ENCODE data around the gene TMEM63C. TPM values are rescaled to one million over a fixed set of nuclear protein-coding genes. Genes with fewer than 3 reads are reported as not detected.

TMEM63C gene
- 0.77 and 1.3 TPM in 2 replicates for total RNA-seq (2014; rRNA removed; shearing (Covaris generic))

DNA sequence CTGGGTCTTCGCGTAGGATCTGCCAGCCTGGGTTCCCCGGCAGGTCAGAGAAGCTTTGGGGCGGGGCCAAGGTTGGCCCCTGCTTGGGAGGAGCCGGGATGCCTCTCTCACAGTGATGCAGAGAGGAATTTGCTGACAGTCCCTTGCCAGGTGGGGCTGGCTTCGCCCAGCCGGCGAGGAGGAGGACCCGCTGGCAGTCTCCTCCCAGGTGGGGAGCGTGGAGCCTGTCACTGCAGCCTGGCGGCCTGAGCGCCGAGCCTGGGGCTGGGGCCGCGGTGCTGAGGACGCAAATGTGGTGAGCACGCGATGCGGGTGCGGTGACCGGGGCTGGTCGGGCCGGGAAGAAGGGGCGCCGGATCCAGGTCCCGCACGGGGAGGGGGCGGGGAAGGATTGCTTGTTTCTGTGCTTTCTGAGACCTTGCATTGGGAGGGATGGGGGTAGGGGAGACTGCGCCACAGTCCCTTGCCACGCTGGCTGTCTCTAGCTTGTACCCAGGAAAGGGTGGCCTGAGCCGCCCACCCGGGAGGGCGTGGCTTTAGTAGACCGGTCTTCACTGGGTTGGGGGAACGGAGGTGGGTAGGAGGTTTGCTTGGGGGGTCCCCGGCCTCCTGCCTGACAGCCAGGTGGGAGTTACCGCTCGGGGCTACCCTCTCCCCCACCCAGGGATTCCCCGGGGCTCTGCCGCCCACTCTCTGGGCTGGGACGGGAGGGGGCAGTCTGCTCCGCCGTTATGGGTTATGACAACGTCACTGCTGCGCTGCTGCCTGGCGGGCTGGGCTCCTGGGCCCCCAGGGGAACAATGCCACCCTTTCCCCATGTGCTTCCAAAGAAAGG lies at the start of gene TMEM63C:
Gene TMEM63C (plus strand): TSS at position 196 of the 835 bp plus-strand sequence. CDS start 37,016 bp downstream, outside the sequence.
- DNase-seq (ENCODE audit: low spot score) = peak; percentile 67

DNA sequence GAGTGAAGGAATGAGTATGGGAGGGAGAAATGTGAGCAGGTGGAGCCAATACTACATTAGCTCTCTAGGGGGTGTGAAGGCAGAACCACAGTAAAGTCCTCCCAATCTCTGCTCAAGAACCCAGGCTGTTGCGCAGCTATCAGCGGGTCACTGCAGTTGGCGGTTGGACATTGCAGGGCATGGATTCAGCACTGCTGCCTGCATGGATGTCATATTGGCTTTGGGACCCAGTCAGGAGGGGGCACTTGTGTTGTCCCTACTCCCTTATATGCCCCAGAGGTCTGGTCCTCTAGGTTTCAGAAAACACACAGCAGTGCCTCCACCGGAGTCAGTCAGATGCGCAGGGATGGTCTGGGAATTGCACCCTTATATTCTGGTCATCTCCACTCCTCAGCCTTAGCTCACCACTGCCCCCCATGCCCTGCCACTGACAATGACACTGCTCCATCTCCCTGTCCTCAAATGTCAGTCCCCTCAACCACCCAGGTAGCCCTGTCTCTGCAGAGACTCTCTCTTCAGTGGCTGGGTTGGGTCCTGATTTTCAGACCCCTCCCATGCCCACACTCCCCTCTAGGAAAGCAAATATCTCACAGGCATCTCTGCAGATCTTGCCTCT lies 49.6 kb upstream of the TMEM63C start:
- DNase-seq (ENCODE audit: low spot score) = no peak

DNA sequence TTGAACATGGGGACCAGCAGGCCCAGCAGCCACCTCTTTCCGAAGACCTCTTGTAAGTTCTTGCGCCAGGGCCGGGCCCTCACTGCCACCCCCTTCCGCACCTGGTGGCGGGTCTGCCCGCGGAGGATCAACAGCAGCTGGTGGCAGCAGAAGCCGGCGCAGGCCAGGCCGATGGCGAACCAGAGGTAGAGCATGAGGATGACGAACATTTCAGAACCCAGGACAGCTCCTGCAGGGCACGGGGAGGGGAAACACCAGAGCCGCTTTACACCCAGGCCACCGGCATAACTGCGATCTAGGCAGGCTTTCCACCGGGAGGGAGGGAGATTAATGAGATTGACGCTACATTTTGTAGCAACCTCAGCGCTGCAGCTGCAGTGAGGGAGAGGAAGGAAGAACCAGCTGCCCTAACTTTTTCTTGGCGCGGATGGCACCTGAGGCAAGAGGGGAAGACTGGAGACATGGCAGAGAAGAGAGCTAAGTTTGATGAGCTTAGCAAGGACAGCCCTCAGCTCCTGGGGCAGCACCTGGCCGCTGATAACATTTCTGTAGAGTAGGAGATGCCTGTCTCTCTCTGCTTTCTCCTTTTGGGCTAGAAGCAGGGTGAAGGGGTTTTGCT lies 47.8 kb upstream of the TMEM63C start:
- DNase-seq (ENCODE audit: low spot score) = peak; percentile 45

DNA sequence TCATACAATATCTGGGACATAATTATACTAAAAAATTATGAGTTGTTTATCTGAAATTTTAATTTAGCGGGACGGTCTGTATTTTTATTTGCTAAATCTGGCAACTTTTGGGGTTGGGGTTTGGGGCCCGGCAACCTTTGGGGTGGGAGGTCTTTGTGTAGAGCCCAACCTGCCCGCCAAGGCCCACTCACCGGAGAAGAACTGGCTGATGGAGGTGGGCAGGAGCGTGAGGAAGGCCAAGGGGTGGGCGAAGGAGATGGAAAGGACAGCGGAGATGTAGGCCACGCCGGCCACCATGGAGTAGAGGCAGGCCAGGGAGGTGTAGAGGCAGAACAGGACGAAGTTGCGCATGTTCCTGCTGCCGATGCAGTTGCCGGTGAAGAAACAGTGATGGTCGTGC lies 42.6 kb upstream of the TMEM63C start:
- DNase-seq (ENCODE audit: low spot score) = no peak

GRCh38 chr14:77139540-77140358 lies 41.8 kb upstream of the TMEM63C start:
- DNase-seq (ENCODE audit: low spot score) = peak; percentile 24

GRCh38 chr14:77140359-77141213 lies 41.0 kb upstream of the TMEM63C start:
- DNase-seq (ENCODE audit: low spot score) = no peak

GRCh38 chr14:77141214-77142004 lies 40.2 kb upstream of the TMEM63C start, which contains the start of gene ZDHHC22:
TSS of gene ZDHHC22 (minus strand) at chr14:77141791. CDS start at chr14:77139738, 2,053 bp downstream.
- no peak for DNase-seq (ENCODE audit: low spot score)

DNA sequence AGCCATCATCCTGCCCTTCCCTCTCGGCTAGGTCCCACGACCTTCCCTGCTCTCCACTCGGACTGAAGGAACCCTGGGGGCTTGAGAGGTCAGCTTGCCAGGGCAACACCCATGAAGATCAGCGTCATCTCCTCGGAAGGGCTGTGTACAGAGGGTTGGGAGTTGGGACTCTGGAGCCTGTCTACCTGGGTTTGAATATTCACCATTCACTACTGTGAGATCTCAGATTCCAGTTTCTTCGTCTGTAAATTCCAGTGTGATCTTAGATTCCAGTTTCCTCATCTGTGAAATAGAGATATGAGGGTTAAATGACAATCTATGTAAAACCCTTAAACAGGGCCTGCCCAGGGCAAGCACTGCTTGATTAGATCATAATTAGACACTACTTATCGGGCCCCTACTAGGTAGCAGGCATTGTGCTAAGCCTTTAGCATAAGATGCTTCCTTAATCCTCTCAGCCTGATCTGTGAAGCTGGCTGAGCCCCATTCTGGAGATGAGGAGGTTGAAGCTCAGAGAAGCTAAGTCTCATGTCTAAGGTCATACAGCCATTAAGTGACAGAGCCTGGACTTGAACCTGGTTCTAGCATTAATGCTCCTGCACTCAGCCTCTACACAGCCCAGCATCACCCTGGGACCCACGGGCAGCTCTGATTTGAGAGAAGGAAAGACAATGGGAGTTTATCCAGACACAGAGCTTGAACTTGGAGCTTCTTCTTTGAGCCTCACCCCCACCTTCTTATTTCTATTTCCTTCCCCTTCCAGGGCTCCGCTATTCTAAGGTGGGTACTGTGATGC lies 39.4 kb upstream of the TMEM63C start:
- DNase-seq (ENCODE audit: low spot score) = no peak

- DNase-seq (ENCODE audit: low spot score) = no peak
Observed at GRCh38 chr14:77143071-77143470, 38.5 kb upstream of the TMEM63C start.

DNA sequence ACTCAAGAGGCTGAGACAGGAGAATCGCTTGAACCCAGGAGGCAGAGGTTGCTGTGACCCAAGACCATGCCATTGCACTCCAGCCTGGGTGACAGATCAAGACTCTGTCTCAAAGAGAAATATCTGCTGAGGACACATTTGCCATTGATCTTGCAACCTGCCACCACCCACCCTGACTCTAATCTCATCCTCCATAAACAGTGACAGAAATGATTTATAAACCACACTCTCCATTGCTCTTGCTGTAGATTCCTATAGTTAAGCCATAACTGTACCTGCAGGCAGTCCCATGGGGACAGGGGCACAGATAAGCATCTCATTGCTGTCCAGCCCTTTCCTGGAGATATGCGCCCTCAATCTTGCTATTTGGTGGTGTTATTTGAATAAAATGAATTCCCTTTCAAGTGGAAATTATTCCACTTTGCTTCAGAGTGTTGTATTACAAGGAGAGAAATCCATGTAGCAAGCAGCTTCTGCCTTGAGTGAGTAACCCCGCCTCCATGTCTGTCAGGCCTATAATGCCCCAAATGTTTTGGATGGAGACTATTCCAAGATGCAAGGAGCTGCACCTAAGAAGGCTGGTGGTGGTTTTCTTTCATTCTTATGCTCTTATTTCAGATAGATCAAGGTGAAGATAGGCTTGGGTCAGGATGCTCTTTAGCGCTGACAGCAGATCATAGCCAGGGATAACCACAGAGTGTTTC lies 37.0 kb upstream of the TMEM63C start:
- no peak for DNase-seq (ENCODE audit: low spot score)

- no peak for DNase-seq (ENCODE audit: low spot score)
Observed at GRCh38 chr14:77145975-77146740, 35.4 kb upstream of the TMEM63C start.

GRCh38 chr14:77148510-77149231 lies 32.9 kb upstream of the TMEM63C start:
- DNase-seq (ENCODE audit: low spot score) = no peak

DNA sequence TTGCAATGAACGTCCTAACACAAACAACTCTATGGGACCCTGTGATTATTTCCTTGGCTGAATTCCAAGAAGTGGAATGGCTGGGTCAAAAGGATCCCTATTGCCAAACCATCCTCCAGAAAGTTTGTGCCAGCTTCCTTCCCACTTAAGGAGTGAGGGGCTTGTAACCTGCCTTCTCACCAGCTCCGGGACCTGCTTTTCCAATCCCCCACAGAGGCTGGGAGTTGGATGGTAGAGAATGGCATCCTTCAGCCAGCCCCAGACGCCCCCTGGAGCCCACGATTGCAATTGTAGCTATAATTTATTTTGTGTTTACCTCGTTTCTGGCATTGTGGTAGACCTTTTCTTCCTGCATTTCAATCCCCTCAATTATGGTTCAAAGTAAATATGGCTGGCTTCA lies 30.4 kb upstream of the TMEM63C start:
- DNase-seq (ENCODE audit: low spot score) = no peak

- DNase-seq (ENCODE audit: low spot score) = peak; percentile 37
Observed at GRCh38 chr14:77151918-77152588, 29.5 kb upstream of the TMEM63C start.

GRCh38 chr14:77153802-77154201 lies 27.8 kb upstream of the TMEM63C start:
- no peak for DNase-seq (ENCODE audit: low spot score)

- no peak for DNase-seq (ENCODE audit: low spot score)
Observed at GRCh38 chr14:77154421-77154820, 27.2 kb upstream of the TMEM63C start.

Data from H4 (cell line).